SH-SY5Y (cell line): ENCODE measurements around the gene RPS15.

Source experiments
- GATA2 ChIP-seq: IDR thresholded peaks from 2 replicates; pipeline ENCODE4 v1.6.1; 2011; ENCODE audit warnings: mild to moderate bottlenecking, low read depth, low read length
- GATA3 ChIP-seq: IDR thresholded peaks from 2 replicates; pipeline ENCODE4 v1.6.1; 2011; ENCODE audit warnings: low read depth, mild to moderate bottlenecking, low read length, moderate library complexity

- TF ChIP-seq GATA2 (no peak), GATA3 (no peak)
Observed at GRCh38 chr19:1430246-1430645, 8.0 kb upstream of the RPS15 start.
